Measurements from ENCODE around the gene TBRG4.

TBRG4 gene

GRCh38 chr7:45082031-45082830 is 29.3 kb downstream of the TBRG4 start:
- no peak for DNase-seq (ENCODE audit: low read depth, low spot score)
- H3K27ac ChIP-seq (ENCODE audit: low read length) = no peak overlapping the region
- no peaks in the 10 kb centered on the region for H3K4me1 ChIP-seq (ENCODE audit: control insufficient read depth, insufficient read depth, low read length)
- H3K9me3 ChIP-seq (ENCODE audit: control insufficient read depth, insufficient read depth, low read length) = no peaks in the 10 kb centered on the region
- no peaks in the 10 kb centered on the region for H3K36me3 ChIP-seq (ENCODE audit: control insufficient read depth, insufficient read depth, low read length)
- H3K4me3 ChIP-seq (ENCODE audit: low read length) = no peak overlapping the region
- H3K27me3 ChIP-seq (ENCODE audit: control insufficient read depth, insufficient read depth, low read length) = no peaks in the 10 kb centered on the region
- no CpG with 5 or more reads among the region's 18 CpGs for WGBS (ENCODE audit: insufficient coverage, insufficient read length)

- no peaks in the 10 kb centered on the region; the same call in 1 of the 2 replicates for H3K36me3 ChIP-seq (ENCODE audit: control insufficient read depth, insufficient read depth, low read length)
- no peaks in the 10 kb centered on the region for H3K4me1 ChIP-seq (ENCODE audit: control insufficient read depth, insufficient read depth, low read length)
- H3K4me3 ChIP-seq (ENCODE audit: low read length) = no peak overlapping the region
- no peaks in the 10 kb centered on the region for H3K9me3 ChIP-seq (ENCODE audit: control insufficient read depth, insufficient read depth, low read length)
- no peaks in the 10 kb centered on the region for H3K27me3 ChIP-seq (ENCODE audit: control insufficient read depth, insufficient read depth, low read length)
- no CpG with 5 or more reads among the region's 9 CpGs for WGBS (ENCODE audit: insufficient coverage, insufficient read length)
- no peak for DNase-seq (ENCODE audit: low read depth, low spot score)
- H3K27ac ChIP-seq (ENCODE audit: low read length) = no peak overlapping the region
These were observed 29.9 kb downstream of the TBRG4 start for GRCh38 chr7:45081670-45081974.

GRCh38 chr7:45080958-45081669 is 30.4 kb downstream of the TBRG4 start:
- Histone ChIP-seq H3K4me1 (ENCODE audit: control insufficient read depth, insufficient read depth, low read length) (no peaks in the 10 kb centered on the region), H3K4me3 (ENCODE audit: low read length) (no peak overlapping the region), H3K27ac (ENCODE audit: low read length) (no peak overlapping the region), H3K36me3 (ENCODE audit: control insufficient read depth, insufficient read depth, low read length) (peaks cover under 1% of the 10 kb centered on the region; the same call in 1 of the 2 replicates), H3K9me3 (ENCODE audit: control insufficient read depth, insufficient read depth, low read length) (no peaks in the 10 kb centered on the region), H3K27me3 (ENCODE audit: control insufficient read depth, insufficient read depth, low read length) (no peaks in the 10 kb centered on the region)
- WGBS (ENCODE audit: insufficient coverage, insufficient read length) = no CpG with 5 or more reads among the region's 14 CpGs
- DNase-seq (ENCODE audit: low read depth, low spot score) = no peak

GRCh38 chr7:45080265-45080957 is 31.1 kb downstream of the TBRG4 start:
- Histone ChIP-seq H3K4me1 (ENCODE audit: control insufficient read depth, insufficient read depth, low read length) (no peaks in the 10 kb centered on the region), H3K27ac (ENCODE audit: low read length) (no peak overlapping the region), H3K4me3 (ENCODE audit: low read length) (no peak overlapping the region), H3K36me3 (ENCODE audit: control insufficient read depth, insufficient read depth, low read length) (peaks cover 7% of the 10 kb centered on the region), H3K27me3 (ENCODE audit: control insufficient read depth, insufficient read depth, low read length) (no peaks in the 10 kb centered on the region), H3K9me3 (ENCODE audit: control insufficient read depth, insufficient read depth, low read length) (no peaks in the 10 kb centered on the region)
- DNase-seq (ENCODE audit: low read depth, low spot score) = no peak
- no CpG with 5 or more reads among the region's 17 CpGs for WGBS (ENCODE audit: insufficient coverage, insufficient read length)

- no peaks in the 10 kb centered on the region for H3K9me3 ChIP-seq (ENCODE audit: control insufficient read depth, insufficient read depth, low read length)
- H3K4me1 ChIP-seq (ENCODE audit: control insufficient read depth, insufficient read depth, low read length) = no peaks in the 10 kb centered on the region
- H3K27ac ChIP-seq (ENCODE audit: low read length) = no peak overlapping the region
- H3K4me3 ChIP-seq (ENCODE audit: low read length) = no peak overlapping the region
- H3K36me3 ChIP-seq (ENCODE audit: control insufficient read depth, insufficient read depth, low read length) = peaks cover 15% of the 10 kb centered on the region
- no CpG with 5 or more reads among the region's 8 CpGs for WGBS (ENCODE audit: insufficient coverage, insufficient read length)
- H3K27me3 ChIP-seq (ENCODE audit: control insufficient read depth, insufficient read depth, low read length) = no peaks in the 10 kb centered on the region
- DNase-seq (ENCODE audit: low read depth, low spot score) = no peak
These were observed 33.3 kb downstream of the TBRG4 start for GRCh38 chr7:45078125-45078681.

GRCh38 chr7:45077579-45077978 is 33.9 kb downstream of the TBRG4 start:
- H3K27ac ChIP-seq (ENCODE audit: low read length) = no peak overlapping the region
- H3K27me3 ChIP-seq (ENCODE audit: control insufficient read depth, insufficient read depth, low read length) = no peaks in the 10 kb centered on the region
- no CpG with 5 or more reads among the region's 9 CpGs for WGBS (ENCODE audit: insufficient coverage, insufficient read length)
- no peak overlapping the region for H3K4me3 ChIP-seq (ENCODE audit: low read length)
- DNase-seq (ENCODE audit: low read depth, low spot score) = no peak
- peaks cover 16% of the 10 kb centered on the region for H3K36me3 ChIP-seq (ENCODE audit: control insufficient read depth, insufficient read depth, low read length)
- no peaks in the 10 kb centered on the region for H3K9me3 ChIP-seq (ENCODE audit: control insufficient read depth, insufficient read depth, low read length)
- no peaks in the 10 kb centered on the region for H3K4me1 ChIP-seq (ENCODE audit: control insufficient read depth, insufficient read depth, low read length)

- Histone ChIP-seq H3K4me3 (ENCODE audit: low read length) (no peak overlapping the region), H3K9me3 (ENCODE audit: control insufficient read depth, insufficient read depth, low read length) (no peaks in the 10 kb centered on the region), H3K27ac (ENCODE audit: low read length) (no peak overlapping the region), H3K4me1 (ENCODE audit: control insufficient read depth, insufficient read depth, low read length) (no peaks in the 10 kb centered on the region), H3K27me3 (ENCODE audit: control insufficient read depth, insufficient read depth, low read length) (no peaks in the 10 kb centered on the region), H3K36me3 (ENCODE audit: control insufficient read depth, insufficient read depth, low read length) (peaks cover 17% of the 10 kb centered on the region)
- no peak for DNase-seq (ENCODE audit: low read depth, low spot score)
- WGBS (ENCODE audit: insufficient coverage, insufficient read length) = no CpG with 5 or more reads among the region's 5 CpGs
These were observed 34.6 kb downstream of the TBRG4 start for GRCh38 chr7:45076946-45077345.

- H3K4me1 ChIP-seq (ENCODE audit: control insufficient read depth, insufficient read depth, low read length) = no peaks in the 10 kb centered on the region
- H3K9me3 ChIP-seq (ENCODE audit: control insufficient read depth, insufficient read depth, low read length) = no peaks in the 10 kb centered on the region
- WGBS (ENCODE audit: insufficient coverage, insufficient read length) = no CpG with 5 or more reads among the region's 35 CpGs
- peaks cover 17% of the 10 kb centered on the region for H3K36me3 ChIP-seq (ENCODE audit: control insufficient read depth, insufficient read depth, low read length)
- no peak overlapping the region for H3K27ac ChIP-seq (ENCODE audit: low read length)
- DNase-seq (ENCODE audit: low read depth, low spot score) = no peak
- no peak overlapping the region for H3K4me3 ChIP-seq (ENCODE audit: low read length)
- no peaks in the 10 kb centered on the region for H3K27me3 ChIP-seq (ENCODE audit: control insufficient read depth, insufficient read depth, low read length)
These were observed 35.4 kb downstream of the TBRG4 start for GRCh38 chr7:45075871-45076796.

- WGBS (ENCODE audit: insufficient coverage, insufficient read length) = no CpG with 5 or more reads among the region's 1 CpG
- H3K36me3 ChIP-seq (ENCODE audit: control insufficient read depth, insufficient read depth, low read length) = peaks cover 17% of the 10 kb centered on the region
- DNase-seq (ENCODE audit: low read depth, low spot score) = no peak
These were observed 36.2 kb downstream of the TBRG4 start for GRCh38 chr7:45075355-45075644.

More at GRCh38 chr7:45075355-45075644, 36.2 kb downstream of the TBRG4 start:
- H3K27ac ChIP-seq (ENCODE audit: low read length) = no peak overlapping the region
- no peak overlapping the region for H3K4me3 ChIP-seq (ENCODE audit: low read length)
- no peaks in the 10 kb centered on the region for H3K27me3 ChIP-seq (ENCODE audit: control insufficient read depth, insufficient read depth, low read length)
- no peaks in the 10 kb centered on the region for H3K9me3 ChIP-seq (ENCODE audit: control insufficient read depth, insufficient read depth, low read length)
- no peaks in the 10 kb centered on the region for H3K4me1 ChIP-seq (ENCODE audit: control insufficient read depth, insufficient read depth, low read length)
